Spleen (tissue), 11 donors: ENCODE results near the gene OR10P1. TPM values are rescaled to one million over a fixed set of nuclear protein-coding genes. Genes with fewer than 3 reads are reported as not detected.

Source experiments
- DNase-seq: peaks from one replicate; pipeline ENCODE4 v3.0.0-alpha.2; 2020
- H3K27ac ChIP-seq, 8 donors: fragments of 200-600 bp; sonication (generic) in 7 of 8; 1 replicate in 4 of 8; 2 replicates in 4 of 8; pipeline versions ENCODE4 v1.5.0 to v1.8.0; 2016 to 2021; ENCODE audit warnings: inconsistent platforms in 4 of 8, mild to moderate bottlenecking in 4 of 8, moderate library complexity in 1 of 8
- H3K27me3 ChIP-seq, 7 donors: fragments of 200-600 bp; sonication (generic) in 6 of 7; replicated peaks in 1 of 7; 1 replicate in 4 of 7; 2 replicates in 3 of 7; pipeline versions ENCODE4 v1.5.0 to v1.8.0; 2016 to 2021; ENCODE audit warnings: inconsistent platforms in 3 of 7, mild to moderate bottlenecking in 1 of 7
- H3K36me3 ChIP-seq, 6 donors: fragments of 200-600 bp; sonication (generic) in 5 of 6; 1 replicate in 4 of 6; 2 replicates in 2 of 6; pipeline versions ENCODE4 v1.5.0 to v1.8.0; 2016 to 2021; ENCODE audit warnings: inconsistent platforms in 2 of 6
- H3K4me1 ChIP-seq, 6 donors: fragments of 200-600 bp; sonication (generic) in 5 of 6; 1 replicate in 3 of 6; 2 replicates in 3 of 6; pipeline versions ENCODE4 v1.5.0 to v1.8.0; 2016 to 2021; ENCODE audit warnings: inconsistent platforms in 3 of 6
- H3K4me3 ChIP-seq, 8 donors: fragments of 200-600 bp; sonication (generic) in 7 of 8; 1 replicate in 4 of 8; 2 replicates in 4 of 8; pipeline versions ENCODE4 v1.5.0 to v1.8.0; 2016 to 2021; ENCODE audit warnings: inconsistent platforms in 4 of 8, mild to moderate bottlenecking in 4 of 8, moderate library complexity in 2 of 8
- H3K9me3 ChIP-seq, 8 donors: fragments of 200-600 bp; sonication (generic) in 7 of 8; 1 replicate in 4 of 8; 2 replicates in 4 of 8; pipeline versions ENCODE4 v1.5.0 to v1.8.0; 2016 to 2021; ENCODE audit warnings: inconsistent platforms in 4 of 8
- POLR2A ChIP-seq, 3 donors: fragments of 450-650 bp; IDR thresholded peaks; one replicate each; pipeline ENCODE4 v1.5.1; 2017; ENCODE audit warnings: antibody characterized with exemption in 3 of 3, mild to moderate bottlenecking in 1 of 3
- POLR2AphosphoS5 ChIP-seq, 3 donors: sonication (generic); formaldehyde crosslinking; IDR thresholded peaks; one replicate each; pipeline ENCODE4 v1.5.1; 2017; ENCODE audit warnings: antibody characterized with exemption in 3 of 3
- WGBS, 5 donors: extraction: QIAGEN DNeasy Blood & Tissue Kit in 3 of 5; methylation state at CpG; one replicate each; pipeline versions ENCODE4 v1.1.5 to v1.1.7; 2013 to 2018; 5-methylcytosine and 5-hydroxymethylcytosine counted together
- intact Hi-C: fragments of 100-400 bp; cut with DNase I; formaldehyde crosslinking; loops from one replicate; pipeline ENCODE4 v1.15.0; 2023; ENCODE audit warnings: low total_unique reads
- polyA plus RNA-seq, 3 donors: library from polyadenylated mRNA; stranded (reverse); fragments of 200-250 nt; gene quantifications; one replicate each; pipeline ENCODE4 v1.2.1, GENCODE V29; 2013
- total RNA-seq, 7 donors: library from RNA; depleted of rRNA in 3 of 7; stranded (reverse); fragments of >200 nt in 3 of 7; fragmentation: NEBNext Ultra II Directional in 4 of 7; extraction: Animal tissue kit (Norgen Biotek cat#: 25700) in 4 of 7; gene quantifications; one replicate each; pipeline versions ENCODE4 v1.1.0 to v1.2.1, GENCODE V29; 2016 to 2021
- TF ChIP-seq, protein P1 (sequence below), 11 experiments: fragments of 200-600 bp in 7 of 11; fragments of 450-650 bp in 4 of 11; sonication (generic) in 4 of 11; IDR thresholded peaks in 8 of 11; conservative IDR thresholded peaks in 3 of 11; 1 replicate in 7 of 11; 2 replicates in 4 of 11; pipeline versions ENCODE4 v1.4.0 to v1.8.0; 2016 to 2021; ENCODE audit warnings: antibody characterized with exemption in 11 of 11, inconsistent platforms in 4 of 11, mild to moderate bottlenecking in 1 of 11
- donor health status: healthy with polysubstance abuse.
- donor health status: DM: no; HTN: no; CAD: no; lungs with moderate emphysema.
- donor health status: DM: no; HTN: no; CAD: no.
- donor health status: Bipolar disorder and iron deficiency.
- donor health status: healthy.
- donor health status: DM: no; HTN: no; CAD: no.
- donor health status: DM: yes; HTN: yes; CAD: no.

Gene OR10P1
- total and polyA plus RNA-seq, 10 donors = not detected

DNA sequence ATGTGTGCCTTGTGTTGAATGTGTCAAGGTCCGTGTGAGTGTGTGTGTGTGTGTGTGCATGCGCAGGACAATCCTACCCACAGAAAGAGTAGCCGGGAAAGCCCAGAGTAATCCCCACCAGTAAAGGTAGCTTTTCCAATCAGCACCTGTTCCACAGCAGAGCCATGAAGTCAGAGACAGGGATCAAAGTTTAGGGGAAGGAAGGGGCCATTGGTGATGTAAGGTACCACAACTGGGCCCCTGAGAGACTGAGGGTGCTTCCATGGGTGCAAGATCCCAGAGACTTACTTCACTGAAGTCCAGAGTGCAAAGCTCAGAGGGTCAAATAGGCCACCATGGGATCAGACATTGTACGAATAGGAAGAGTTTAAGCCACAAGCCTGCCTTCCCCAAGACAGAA is 20.5 kb downstream of the OR10P1 start:
- H3K27me3 ChIP-seq = no peaks in the 10 kb centered on the region
- no peak overlapping the region for H3K27ac ChIP-seq
- no peak for DNase-seq
- WGBS, 5 donors = 61 to 86% (median 79%) methylated on average over 4 of the region's 4 CpGs
- H3K9me3 ChIP-seq = no peaks in the 10 kb centered on the region
- peaks cover 0 to 15% (median 8%) of the 10 kb centered on the region in 6 donors for H3K4me1 ChIP-seq
- intact Hi-C loops = no loop called here
- no peaks in the 10 kb centered on the region for H3K36me3 ChIP-seq
- no peak overlapping the region for H3K4me3 ChIP-seq
- TF ChIP-seq POLR2A (IDR thresholded peaks at IDR 0.05) (no peak), POLR2AphosphoS5 (IDR thresholded peaks at IDR 0.05) (no peak)
- TF ChIP-seq, protein P1, sequence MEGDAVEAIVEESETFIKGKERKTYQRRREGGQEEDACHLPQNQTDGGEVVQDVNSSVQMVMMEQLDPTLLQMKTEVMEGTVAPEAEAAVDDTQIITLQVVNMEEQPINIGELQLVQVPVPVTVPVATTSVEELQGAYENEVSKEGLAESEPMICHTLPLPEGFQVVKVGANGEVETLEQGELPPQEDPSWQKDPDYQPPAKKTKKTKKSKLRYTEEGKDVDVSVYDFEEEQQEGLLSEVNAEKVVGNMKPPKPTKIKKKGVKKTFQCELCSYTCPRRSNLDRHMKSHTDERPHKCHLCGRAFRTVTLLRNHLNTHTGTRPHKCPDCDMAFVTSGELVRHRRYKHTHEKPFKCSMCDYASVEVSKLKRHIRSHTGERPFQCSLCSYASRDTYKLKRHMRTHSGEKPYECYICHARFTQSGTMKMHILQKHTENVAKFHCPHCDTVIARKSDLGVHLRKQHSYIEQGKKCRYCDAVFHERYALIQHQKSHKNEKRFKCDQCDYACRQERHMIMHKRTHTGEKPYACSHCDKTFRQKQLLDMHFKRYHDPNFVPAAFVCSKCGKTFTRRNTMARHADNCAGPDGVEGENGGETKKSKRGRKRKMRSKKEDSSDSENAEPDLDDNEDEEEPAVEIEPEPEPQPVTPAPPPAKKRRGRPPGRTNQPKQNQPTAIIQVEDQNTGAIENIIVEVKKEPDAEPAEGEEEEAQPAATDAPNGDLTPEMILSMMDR (IDR thresholded peaks at IDR 0.05 in 8 of 11, conservative IDR thresholded peaks at IDR 0.05 in 3 of 11) = no peak

DNA sequence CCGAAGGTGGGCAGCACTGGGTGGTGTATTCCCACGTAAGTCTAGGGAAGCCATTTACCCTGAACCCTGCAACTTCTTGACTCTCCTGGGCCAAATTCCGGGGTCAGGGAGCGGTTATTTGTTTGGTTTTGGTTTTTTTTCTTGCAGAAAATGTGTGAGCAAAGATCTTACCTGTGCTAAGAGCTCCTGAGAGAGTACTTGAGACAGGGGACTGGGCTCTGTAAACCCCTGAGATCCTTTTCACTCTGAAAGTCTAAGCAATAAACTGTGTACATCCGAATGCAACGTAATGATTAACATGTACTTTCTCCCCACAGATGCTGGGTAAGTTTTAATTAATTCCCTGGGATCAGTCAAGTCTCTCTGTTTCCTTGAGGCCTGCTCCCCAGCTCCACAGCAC is 21.5 kb downstream of the OR10P1 start:
- H3K27me3 ChIP-seq = no peaks in the 10 kb centered on the region

DNA sequence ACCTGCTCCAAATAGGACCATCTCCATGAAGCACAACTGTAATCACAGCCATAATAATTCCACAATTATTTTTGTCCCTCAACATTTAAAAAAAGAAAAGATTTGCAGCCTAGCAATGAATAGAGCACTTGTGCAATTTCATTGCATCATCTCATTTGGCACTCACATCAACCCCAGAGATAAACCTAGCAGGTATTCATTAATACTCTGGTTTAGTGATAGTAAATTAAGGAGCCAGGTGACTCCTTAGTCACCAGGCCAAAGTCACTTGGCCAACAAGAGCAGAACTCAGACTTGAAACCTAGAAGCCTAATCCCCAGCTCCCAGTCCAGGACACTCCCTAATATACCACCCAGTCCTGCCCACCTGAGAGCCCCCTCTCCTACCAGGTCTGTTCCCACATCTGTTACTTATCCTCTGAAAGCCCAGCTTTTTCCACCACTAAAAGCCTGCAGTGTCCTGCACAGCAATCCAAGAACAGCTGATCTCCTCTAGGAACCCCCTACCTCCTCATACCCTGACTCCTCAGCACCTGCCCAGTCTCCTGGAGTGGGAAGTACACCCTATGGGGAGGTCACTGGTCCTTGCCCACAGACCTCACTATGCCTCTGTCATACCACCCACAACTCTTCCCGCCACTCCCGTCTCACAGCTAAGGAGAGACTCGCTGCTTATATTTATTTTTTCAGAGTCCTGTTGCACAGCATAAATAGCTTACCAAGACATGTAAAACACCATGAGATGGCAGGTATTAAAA is 22.1 kb downstream of the OR10P1 start:
- Histone ChIP-seq H3K27ac (no peak overlapping the region), H3K4me1 (peaks cover 0 to 15% (median 8%) of the 10 kb centered on the region in 6 donors), H3K27me3 (no peaks in the 10 kb centered on the region), H3K4me3 (no peak overlapping the region), H3K9me3 (no peaks in the 10 kb centered on the region), H3K36me3 (no peaks in the 10 kb centered on the region)
- intact Hi-C loops = no loop called here
- DNase-seq = no peak
- TF ChIP-seq POLR2AphosphoS5 (IDR thresholded peaks at IDR 0.05) (no peak), POLR2A (IDR thresholded peaks at IDR 0.05) (no peak)
- TF ChIP-seq, protein P1 (IDR thresholded peaks at IDR 0.05 in 8 of 11, conservative IDR thresholded peaks at IDR 0.05 in 3 of 11) = no peak
- 75 to 95% (median 88%) methylated on average over 3 of the region's 3 CpGs for WGBS, 5 donors

More for the DNA sequence above, 21.5 kb downstream of the OR10P1 start:
- intact Hi-C loops = no loop called here
- Histone ChIP-seq H3K4me1 (peaks cover 0 to 15% (median 8%) of the 10 kb centered on the region in 6 donors), H3K4me3 (no peak overlapping the region), H3K27ac (no peak overlapping the region), H3K9me3 (no peaks in the 10 kb centered on the region), H3K36me3 (no peaks in the 10 kb centered on the region)
- DNase-seq = no peak
- TF ChIP-seq, protein P1 (IDR thresholded peaks at IDR 0.05 in 8 of 11, conservative IDR thresholded peaks at IDR 0.05 in 3 of 11) = no peak
- TF ChIP-seq POLR2A (IDR thresholded peaks at IDR 0.05) (no peak), POLR2AphosphoS5 (IDR thresholded peaks at IDR 0.05) (no peak)
- 86 to 92% (median 90%) methylated on average over 6 of the region's 6 CpGs for WGBS, 5 donors

DNA sequence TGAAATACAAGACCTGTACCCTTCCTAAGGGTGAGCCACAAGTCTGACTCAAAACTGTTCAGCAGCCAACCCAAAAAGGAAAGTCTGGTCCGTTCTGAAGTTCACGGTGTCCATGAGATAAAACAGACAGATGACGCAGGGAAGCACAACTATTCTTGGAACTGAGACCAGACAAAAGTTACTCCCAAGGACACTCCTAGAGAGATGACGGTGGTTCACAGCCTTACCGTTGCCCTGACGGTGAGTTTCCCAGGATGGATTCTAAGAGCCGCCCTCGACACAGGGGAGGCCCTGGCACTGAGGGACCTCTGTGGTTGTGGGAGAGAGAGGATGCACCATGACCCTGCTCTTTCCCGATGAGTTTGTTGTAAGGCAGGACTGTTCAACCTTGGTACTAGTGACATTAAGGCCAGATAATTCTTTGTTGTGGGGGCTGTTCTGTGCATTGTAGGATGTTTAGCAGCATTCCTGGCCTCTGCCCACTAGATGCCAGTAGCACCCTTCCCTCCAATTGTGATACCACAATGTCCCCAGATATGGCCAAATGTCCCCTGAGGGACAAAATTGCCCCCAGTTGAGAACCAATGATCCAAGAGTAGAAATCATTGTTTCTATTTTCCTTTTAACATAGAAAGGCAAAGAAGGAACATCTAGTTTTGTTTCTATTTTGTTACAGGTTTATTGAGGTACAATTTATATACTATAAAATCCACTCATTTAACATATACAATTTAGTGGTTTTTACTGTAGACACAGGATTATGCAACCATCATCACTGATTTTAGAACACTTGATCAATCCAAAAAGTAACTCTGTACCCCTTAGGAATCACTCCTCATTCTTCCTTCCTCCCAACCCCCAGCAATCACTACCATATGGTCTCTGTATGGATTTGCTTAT is 23.0 kb downstream of the OR10P1 start:
- Histone ChIP-seq H3K27ac (no peak overlapping the region), H3K27me3 (no peaks in the 10 kb centered on the region), H3K9me3 (no peaks in the 10 kb centered on the region), H3K4me3 (no peak overlapping the region), H3K36me3 (no peaks in the 10 kb centered on the region), H3K4me1 (peaks cover 0 to 15% (median 8%) of the 10 kb centered on the region in 6 donors)
- intact Hi-C loops = no loop called here
- no peak for TF ChIP-seq POLR2AphosphoS5 (IDR thresholded peaks at IDR 0.05)
- TF ChIP-seq, protein P1 (IDR thresholded peaks at IDR 0.05 in 8 of 11, conservative IDR thresholded peaks at IDR 0.05 in 3 of 11) = peak in 9 of 11 experiments; percentile 45 to 70 (median 54)
- WGBS, 5 donors = 50 to 75% (median 72%) methylated on average over 9 of the region's 9 CpGs
- no peak for DNase-seq
